Tongue (tissue), 2 donors: ENCODE measurements around the gene CHKB. TPM values are rescaled to one million over a fixed set of nuclear protein-coding genes. Genes with fewer than 3 reads are reported as not detected.

Experiments used
- DNase-seq: peaks from one replicate; pipeline ENCODE4 v3.0.0-alpha.2; 2015
- total RNA-seq: library from RNA; depleted of rRNA; stranded (reverse); fragments of >200 nt; gene quantifications from one replicate; pipeline ENCODE4 v1.2.3, GENCODE V29; 2014

Gene CHKB
- total RNA-seq, 1 donor from 2014 or later, result 39.2 TPM

DNA sequence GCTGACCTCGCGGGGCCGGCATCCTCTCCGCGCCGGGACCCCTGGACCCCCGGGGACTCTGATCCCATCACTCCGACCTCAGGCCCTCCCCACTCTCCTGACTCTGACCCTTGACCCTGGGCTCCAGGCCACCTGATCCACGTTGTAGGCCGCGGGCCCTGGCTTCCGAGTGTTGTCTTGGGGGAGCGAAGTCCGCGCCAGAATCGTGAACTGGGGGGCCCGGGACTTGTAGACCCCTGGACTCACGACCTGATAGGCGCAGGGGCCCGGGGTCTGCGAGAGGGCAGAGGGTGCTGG lies 52.1 kb downstream of the CHKB start:
- no peak for DNase-seq

DNA sequence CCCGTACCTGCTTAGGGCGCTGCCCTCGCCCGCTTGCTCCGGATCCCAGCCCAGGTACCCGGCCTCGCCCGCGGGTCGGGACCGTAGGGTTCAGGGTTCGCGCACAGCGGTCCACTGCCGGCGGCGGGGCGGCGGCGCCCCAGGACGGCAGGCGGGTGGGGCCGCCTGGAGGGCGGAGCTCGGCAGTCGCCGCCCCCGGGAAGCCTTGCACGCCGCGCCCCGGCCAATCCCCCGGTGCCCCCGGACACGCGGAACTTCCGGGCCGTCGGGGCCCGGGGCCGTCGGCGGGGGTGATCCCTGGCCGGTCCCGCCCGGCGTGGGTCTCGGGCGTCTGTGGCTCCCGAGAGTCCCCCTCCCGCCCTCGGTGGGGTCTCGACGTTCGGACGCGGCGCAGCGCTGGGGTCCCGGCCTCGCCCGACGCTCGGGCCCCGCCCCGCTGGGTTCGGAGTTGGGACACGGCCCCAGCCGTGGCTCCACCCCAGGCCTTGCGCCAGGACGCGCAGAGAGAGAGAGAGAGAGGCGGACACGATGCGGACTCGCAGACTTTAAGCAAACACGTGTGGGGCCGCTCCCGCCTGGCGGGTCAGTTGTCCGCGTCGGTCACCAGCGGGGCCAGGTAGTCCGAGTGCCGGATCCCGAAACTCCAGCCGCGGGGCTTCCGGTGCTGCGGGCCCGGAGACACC lies 52.6 kb downstream of the CHKB start, which contains the start of gene TYMP:
TSS of gene TYMP (minus strand) at position 116 of the 683 bp plus-strand sequence. CDS start 303 bp downstream, outside the sequence.
- DNase-seq, result no peak

DNA sequence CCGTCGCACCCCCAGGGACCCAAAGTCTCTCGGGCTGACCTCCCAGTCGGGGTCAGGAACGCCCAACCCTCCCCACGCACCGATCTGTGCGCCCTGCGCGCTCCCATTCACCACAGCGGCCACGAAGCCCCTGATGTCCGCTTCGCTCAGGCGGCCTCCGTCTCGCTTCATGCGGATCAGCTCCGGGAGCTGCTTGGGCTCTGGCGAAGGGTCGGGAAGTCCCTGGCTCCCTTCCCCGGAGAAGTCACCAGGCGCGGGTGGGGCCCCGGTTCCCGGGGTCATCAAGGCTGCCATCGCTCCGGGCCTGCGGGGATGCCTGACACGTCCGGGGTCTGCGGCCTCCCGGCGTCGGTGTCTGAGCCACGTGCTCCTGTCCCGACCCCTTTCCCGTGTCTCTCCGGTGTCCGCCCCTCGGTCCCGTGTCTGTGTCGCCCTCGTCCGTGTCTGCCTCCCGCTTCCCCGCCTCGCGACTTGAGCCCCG lies 53.2 kb downstream of the CHKB start:
- DNase-seq, result no peak

Other genes with a start within 250 kb of the CHKB start
- 49.5 TPM for gene PPP6R2, start 239.5 kb downstream of the CHKB start, total RNA-seq
- 61.7 TPM for gene SBF1, start 107.8 kb downstream of the CHKB start, total RNA-seq
- 0.92 TPM for gene ADM2, start 101.3 kb downstream of the CHKB start, total RNA-seq
- gene MIOX, start 96.0 kb downstream of the CHKB start, total RNA-seq, result not detected
- gene LMF2, start 75.1 kb downstream of the CHKB start, total RNA-seq, result 30.8 TPM
- gene NCAPH2, start 74.6 kb downstream of the CHKB start, total RNA-seq, result 38.9 TPM
- 1.3 TPM for gene SCO2, start 57.3 kb downstream of the CHKB start, total RNA-seq
- gene TYMP, start 52.8 kb downstream of the CHKB start, total RNA-seq, result 11.0 TPM
- gene KLHDC7B, start 37.0 kb downstream of the CHKB start, total RNA-seq, result 0.10 TPM
- not detected for gene SYCE3, start 19.9 kb downstream of the CHKB start, total RNA-seq
- gene CPT1B, start 4.4 kb downstream of the CHKB start, total RNA-seq, result 57.4 TPM
- gene MAPK8IP2, start 17.9 kb upstream of the CHKB start, total RNA-seq, result 1.2 TPM
- gene ARSA, start 45.3 kb upstream of the CHKB start, total RNA-seq, result 9.6 TPM
- gene SHANK3, start 90.0 kb upstream of the CHKB start, total RNA-seq, result 10.1 TPM
- 3.3 TPM for gene ACR, start 155.4 kb upstream of the CHKB start, total RNA-seq
- 6.2 TPM for gene RABL2B, start 200.8 kb upstream of the CHKB start, total RNA-seq